Measurements from ENCODE around the gene BCAS4.
"Not testable (repeated sequence)": the region's sequence is repeated elsewhere in the genome, so short reads cannot be mapped to it uniquely, and the experiment has no call there.

The BCAS4 gene

DNA sequence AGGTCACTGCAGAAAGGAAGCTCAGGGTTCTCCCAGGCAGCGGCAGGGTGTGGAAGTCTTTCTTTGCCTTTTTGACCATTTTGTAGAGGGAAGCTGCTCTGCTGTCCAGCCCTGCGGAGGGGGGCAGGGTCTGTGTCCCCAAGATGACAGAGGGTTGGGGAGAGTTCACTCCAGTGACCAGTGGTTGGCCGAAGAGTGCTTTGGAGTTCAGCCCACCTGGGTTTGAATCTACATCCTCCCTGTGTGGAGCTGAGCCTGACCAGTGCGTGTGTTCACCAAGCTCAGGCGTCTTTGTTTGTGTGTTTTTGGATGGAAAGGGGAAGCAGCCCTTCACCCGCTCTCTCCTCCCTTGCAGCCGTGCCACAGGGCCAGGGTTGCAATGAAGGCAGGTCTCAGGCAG is 25.9 kb upstream of the BCAS4 start:
- H2AFZ ChIP-seq (ENCODE audit: low read length); H3K9me3 ChIP-seq (ENCODE audit: low read length); H3K4me2 ChIP-seq (ENCODE audit: low read length); H3K79me2 ChIP-seq (ENCODE audit: insufficient read depth, low read length); H3F3A ChIP-seq (ENCODE audit: insufficient read depth, low read length); H3K27me3 ChIP-seq (ENCODE audit: insufficient read depth, low read length); H3K36me3 ChIP-seq (ENCODE audit: insufficient read depth, low read length); H3K9me2 ChIP-seq (ENCODE audit: low read depth, low read length); H3K4me3 ChIP-seq (ENCODE audit: low read depth, low read length, poor library complexity, severe bottlenecking); H3K4me1 ChIP-seq (ENCODE audit: insufficient read depth, low read length, severe bottlenecking); H4K20me1 ChIP-seq (ENCODE audit: insufficient read depth, low read length); H3K9ac ChIP-seq (ENCODE audit: low read length); H3K27ac ChIP-seq (ENCODE audit: low read depth, low read length, poor library complexity, severe bottlenecking): not testable (repeated sequence)

DNA sequence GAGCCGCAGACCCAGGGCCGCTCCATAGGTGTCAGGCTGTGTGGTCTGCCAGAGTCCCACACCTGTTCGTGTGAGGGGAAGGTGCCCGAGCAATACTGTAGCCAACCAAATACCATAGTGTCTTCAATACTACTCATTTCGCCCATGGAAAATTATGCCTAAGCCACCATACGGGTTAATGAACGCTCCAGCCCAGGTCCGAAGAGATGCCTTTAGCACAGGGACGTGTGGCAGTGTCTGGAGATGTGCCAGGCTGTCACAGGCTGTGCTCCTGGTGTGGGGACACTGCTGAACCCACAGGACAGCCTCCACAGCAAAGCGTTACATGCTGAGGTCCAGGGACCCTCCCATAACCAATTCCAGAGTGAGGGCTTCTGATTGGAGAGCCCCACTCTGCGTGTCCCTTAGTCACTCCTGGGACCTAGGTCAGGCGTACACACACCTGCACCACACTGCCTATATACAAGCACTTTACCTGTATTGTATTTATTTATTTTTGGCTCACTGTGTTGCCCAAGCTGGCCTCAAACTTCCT is 25.2 kb upstream of the BCAS4 start:
- not testable (repeated sequence) for H3K27ac ChIP-seq (ENCODE audit: low read depth, low read length, poor library complexity, severe bottlenecking); H3K27me3 ChIP-seq (ENCODE audit: insufficient read depth, low read length); H3K9me3 ChIP-seq (ENCODE audit: low read length); H3K9me2 ChIP-seq (ENCODE audit: low read depth, low read length); H3F3A ChIP-seq (ENCODE audit: insufficient read depth, low read length); H4K20me1 ChIP-seq (ENCODE audit: insufficient read depth, low read length); H3K4me3 ChIP-seq (ENCODE audit: low read depth, low read length, poor library complexity, severe bottlenecking); H3K36me3 ChIP-seq (ENCODE audit: insufficient read depth, low read length); H3K9ac ChIP-seq (ENCODE audit: low read length); H2AFZ ChIP-seq (ENCODE audit: low read length); H3K4me2 ChIP-seq (ENCODE audit: low read length); H3K79me2 ChIP-seq (ENCODE audit: insufficient read depth, low read length); H3K4me1 ChIP-seq (ENCODE audit: insufficient read depth, low read length, severe bottlenecking)

DNA sequence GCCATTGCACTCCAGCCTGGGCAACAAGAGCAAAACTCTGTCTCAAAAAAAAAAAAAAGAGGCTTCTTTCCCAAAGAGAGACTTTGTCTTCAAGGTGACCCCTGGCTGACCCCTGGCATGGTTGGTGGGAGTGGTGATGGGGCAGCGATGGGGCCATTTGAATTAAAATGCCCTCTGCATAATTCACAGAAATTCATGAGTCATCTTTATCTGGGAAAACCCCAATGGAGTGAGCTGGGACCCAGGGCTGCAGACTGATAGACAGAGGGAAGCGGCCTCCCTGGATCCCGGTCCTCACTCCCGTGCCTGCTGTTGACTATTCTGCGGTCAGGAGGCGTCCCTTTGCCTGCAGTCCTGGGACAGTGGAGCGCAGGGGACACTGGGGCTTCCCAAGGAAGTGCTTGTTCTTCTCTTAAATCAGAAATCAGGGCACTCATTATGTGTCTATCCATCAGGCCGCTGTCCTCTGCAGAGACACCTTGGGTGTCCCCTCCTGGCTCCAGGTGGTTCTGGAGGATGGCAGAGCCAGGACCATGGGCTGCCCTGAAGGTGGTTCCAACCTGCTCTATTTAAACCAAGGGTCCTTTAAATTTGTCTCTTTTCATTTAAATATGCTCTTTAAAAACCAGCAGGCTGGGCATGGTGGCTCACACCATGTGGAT is 23.3 kb upstream of the BCAS4 start:
- not testable (repeated sequence) for H3K4me2 ChIP-seq (ENCODE audit: low read length); H2AFZ ChIP-seq (ENCODE audit: low read length); H3K9me2 ChIP-seq (ENCODE audit: low read depth, low read length); H4K20me1 ChIP-seq (ENCODE audit: insufficient read depth, low read length); H3K4me1 ChIP-seq (ENCODE audit: insufficient read depth, low read length, severe bottlenecking); H3K9ac ChIP-seq (ENCODE audit: low read length); H3K9me3 ChIP-seq (ENCODE audit: low read length); H3K27ac ChIP-seq (ENCODE audit: low read depth, low read length, poor library complexity, severe bottlenecking); H3K4me3 ChIP-seq (ENCODE audit: low read depth, low read length, poor library complexity, severe bottlenecking); H3K36me3 ChIP-seq (ENCODE audit: insufficient read depth, low read length); H3K79me2 ChIP-seq (ENCODE audit: insufficient read depth, low read length); H3F3A ChIP-seq (ENCODE audit: insufficient read depth, low read length); H3K27me3 ChIP-seq (ENCODE audit: insufficient read depth, low read length)

DNA sequence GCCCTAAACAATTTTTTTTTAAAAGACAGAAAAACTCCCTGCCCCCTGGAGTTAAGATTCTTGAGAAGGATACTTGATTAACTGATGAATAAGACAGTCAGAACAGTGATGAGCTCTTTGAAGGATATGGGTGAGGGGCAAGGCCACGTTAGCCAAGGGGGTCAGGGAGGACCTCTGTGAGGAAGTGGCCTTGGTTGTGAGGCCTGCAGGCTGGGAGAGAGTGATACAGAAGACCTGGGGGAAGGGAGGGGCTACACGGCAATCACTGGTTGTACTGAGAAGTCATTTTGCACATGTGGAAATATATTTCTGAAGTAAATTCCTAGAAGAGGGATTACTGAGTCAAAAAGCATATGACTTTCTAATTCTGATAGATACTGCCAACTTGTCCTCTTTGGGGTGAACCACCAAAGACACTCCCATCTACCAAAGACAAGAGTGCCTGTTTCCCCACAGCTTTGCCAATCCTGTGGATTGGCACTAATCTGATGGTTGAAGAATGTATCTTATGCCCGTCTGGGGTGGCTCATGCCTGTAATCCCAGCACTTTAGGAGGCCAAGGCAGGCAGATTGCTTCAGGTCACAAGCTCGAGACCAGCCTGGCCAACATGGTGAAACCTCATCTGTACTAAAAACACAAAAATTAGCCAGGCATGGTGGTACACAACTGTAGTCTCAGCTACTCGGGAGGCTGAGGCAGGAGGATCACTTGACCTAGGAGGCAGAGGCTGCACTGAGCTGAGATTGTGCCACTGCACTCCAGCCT is 22.3 kb upstream of the BCAS4 start:
- no peaks in the 10 kb centered on the region for H3K36me3 ChIP-seq (ENCODE audit: insufficient read depth, low read length)
- no peak overlapping the region for H2AFZ ChIP-seq (ENCODE audit: low read length)
- no peak overlapping the region for H3K27ac ChIP-seq (ENCODE audit: low read depth, low read length, poor library complexity, severe bottlenecking)
- no peak overlapping the region for H3K4me3 ChIP-seq (ENCODE audit: low read depth, low read length, poor library complexity, severe bottlenecking)
- no peaks in the 10 kb centered on the region for H3K27me3 ChIP-seq (ENCODE audit: insufficient read depth, low read length)
- H3K4me1 ChIP-seq (ENCODE audit: insufficient read depth, low read length, severe bottlenecking) = peaks cover 4% of the 10 kb centered on the region
- H3K79me2 ChIP-seq (ENCODE audit: insufficient read depth, low read length) = no peaks in the 10 kb centered on the region
- no peaks in the 10 kb centered on the region for H3F3A ChIP-seq (ENCODE audit: insufficient read depth, low read length)
- no peak overlapping the region for H3K4me2 ChIP-seq (ENCODE audit: low read length)
- H4K20me1 ChIP-seq (ENCODE audit: insufficient read depth, low read length) = no peaks in the 10 kb centered on the region
- H3K9me2 ChIP-seq (ENCODE audit: low read depth, low read length) = no peaks in the 10 kb centered on the region
- TF ChIP-seq, protein P1, sequence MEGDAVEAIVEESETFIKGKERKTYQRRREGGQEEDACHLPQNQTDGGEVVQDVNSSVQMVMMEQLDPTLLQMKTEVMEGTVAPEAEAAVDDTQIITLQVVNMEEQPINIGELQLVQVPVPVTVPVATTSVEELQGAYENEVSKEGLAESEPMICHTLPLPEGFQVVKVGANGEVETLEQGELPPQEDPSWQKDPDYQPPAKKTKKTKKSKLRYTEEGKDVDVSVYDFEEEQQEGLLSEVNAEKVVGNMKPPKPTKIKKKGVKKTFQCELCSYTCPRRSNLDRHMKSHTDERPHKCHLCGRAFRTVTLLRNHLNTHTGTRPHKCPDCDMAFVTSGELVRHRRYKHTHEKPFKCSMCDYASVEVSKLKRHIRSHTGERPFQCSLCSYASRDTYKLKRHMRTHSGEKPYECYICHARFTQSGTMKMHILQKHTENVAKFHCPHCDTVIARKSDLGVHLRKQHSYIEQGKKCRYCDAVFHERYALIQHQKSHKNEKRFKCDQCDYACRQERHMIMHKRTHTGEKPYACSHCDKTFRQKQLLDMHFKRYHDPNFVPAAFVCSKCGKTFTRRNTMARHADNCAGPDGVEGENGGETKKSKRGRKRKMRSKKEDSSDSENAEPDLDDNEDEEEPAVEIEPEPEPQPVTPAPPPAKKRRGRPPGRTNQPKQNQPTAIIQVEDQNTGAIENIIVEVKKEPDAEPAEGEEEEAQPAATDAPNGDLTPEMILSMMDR (IDR thresholded peaks at IDR 0.05; ENCODE audit: low read length) = no peak
- TF ChIP-seq EZH2 (IDR thresholded peaks at IDR 0.05; ENCODE audit: borderline replicate concordance, low read length) = no peak
- H3K9me3 ChIP-seq (ENCODE audit: low read length) = no peaks in the 10 kb centered on the region
- no peak overlapping the region for H3K9ac ChIP-seq (ENCODE audit: low read length)
